NCI-H2196 (cell line): Measurements from ENCODE around the gene GLYATL2.

Experiments used
- DNase-seq: peaks from one replicate; lab custom pipeline; 2025; ENCODE audit not compliant: unreplicated experiment; lab: John Stamatoyannopoulos, UW

The GLYATL2 gene, protein sequence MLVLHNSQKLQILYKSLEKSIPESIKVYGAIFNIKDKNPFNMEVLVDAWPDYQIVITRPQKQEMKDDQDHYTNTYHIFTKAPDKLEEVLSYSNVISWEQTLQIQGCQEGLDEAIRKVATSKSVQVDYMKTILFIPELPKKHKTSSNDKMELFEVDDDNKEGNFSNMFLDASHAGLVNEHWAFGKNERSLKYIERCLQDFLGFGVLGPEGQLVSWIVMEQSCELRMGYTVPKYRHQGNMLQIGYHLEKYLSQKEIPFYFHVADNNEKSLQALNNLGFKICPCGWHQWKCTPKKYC

DNA sequence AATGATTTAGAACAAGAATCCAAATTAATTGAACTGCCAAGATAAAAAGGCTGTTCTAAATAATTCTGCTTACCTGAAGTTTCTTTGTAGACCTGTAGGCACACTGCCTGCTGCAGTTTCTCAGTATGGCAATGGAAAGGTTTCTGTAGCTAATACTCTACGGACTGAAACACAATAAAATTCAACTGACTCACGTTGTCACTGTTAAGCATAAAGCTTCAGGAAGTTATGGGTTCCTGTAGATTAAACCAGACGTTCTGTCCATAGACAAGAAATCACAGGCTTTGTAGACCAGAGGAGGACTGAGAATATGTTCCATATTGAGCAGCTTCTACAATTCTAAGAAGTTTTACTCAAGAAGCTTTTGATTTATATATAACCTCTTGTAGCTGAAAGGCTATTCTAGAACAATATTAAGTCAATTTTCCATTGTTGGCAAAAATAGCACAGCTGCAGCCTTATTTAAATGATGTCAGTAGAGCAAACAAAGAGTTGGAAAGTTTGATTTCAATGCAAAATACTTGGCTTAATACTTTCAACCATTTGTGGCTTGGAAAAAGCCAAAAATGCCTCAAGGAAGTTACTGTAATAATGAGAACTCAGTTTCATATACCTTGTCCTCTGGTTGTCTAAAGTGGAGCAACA lies at the start of gene GLYATL2:
TSS of gene GLYATL2 (minus strand) at position 344 of the 645 bp plus-strand sequence. CDS start 5,092 bp downstream, outside the sequence.
- DNase-seq, result no peak

DNA sequence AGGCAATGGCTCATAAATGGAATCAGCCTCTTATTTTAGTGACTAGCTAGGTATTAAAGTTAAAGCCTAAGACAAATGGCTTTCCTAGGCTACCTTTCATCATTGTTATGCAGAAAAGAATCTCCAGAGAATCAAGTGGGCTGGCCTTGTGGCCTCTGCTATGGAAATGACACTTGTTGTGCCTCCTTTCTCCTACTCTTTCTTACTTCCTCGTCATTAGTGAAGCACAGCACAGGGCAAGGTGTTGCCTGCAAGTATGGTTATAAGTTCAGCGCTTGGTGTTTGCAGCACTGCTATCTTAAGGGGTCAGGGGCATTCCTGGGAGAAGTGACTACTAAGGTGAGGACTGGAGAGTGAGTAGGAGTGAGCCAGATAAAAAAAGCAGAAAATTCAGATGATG lies 49.4 kb upstream of the GLYATL2 start:
- DNase-seq, result no peak

DNA sequence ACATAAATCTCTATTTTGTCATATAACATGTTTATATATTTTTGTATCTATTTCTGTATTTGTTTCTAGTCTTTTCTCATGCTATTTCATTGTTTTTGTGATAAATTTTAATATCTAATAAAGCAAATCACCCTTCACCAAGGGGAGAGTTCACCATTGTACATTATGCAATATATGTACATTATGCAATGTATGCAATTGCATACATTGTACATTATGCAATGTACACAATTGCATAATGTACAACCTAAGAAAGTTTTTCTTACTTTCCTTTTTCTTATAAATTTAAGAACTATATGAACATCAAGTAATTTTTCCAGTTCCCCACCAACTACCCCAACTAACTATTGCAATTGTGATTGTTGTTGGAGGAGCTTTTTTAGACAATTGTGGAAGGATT lies 44.1 kb upstream of the GLYATL2 start:
- no peak for DNase-seq

DNA sequence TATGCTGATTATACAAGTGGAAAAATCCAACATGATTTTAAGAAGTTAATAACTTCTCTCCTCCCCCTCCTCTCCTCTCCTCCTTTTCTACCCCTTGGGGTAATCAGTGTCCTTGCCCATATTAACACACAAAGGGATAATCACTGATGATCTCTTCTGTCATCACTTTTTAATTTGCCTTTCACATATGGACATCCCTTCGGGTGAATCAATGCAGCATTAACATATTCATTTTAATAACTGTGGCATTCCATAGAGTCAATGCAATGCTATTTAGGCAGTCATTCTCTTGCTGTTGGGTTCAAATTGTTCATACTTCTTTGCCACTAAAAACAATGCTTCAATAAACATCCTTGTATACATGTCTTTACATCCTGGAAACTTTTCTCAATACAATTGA lies 42.9 kb upstream of the GLYATL2 start:
- no peak for DNase-seq

DNA sequence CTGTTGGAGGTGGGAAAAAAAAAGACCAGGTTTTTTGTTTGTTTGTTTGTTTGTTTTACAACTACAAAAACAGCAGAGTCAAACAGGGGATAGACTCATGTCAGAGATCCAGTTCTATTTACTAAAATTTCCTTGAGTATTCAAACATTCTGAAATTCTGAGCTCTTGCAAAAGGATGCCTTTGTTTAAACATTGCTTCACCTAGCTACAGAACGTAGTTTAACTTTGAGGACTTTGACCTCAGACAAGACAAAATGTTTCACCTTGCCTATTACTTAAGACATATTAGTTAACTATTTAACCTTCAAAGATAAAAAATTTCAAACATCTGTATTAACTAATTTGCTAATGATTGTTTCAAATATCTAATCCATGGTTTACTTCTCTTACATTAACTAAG lies 36.1 kb upstream of the GLYATL2 start:
- no peak for DNase-seq

DNA sequence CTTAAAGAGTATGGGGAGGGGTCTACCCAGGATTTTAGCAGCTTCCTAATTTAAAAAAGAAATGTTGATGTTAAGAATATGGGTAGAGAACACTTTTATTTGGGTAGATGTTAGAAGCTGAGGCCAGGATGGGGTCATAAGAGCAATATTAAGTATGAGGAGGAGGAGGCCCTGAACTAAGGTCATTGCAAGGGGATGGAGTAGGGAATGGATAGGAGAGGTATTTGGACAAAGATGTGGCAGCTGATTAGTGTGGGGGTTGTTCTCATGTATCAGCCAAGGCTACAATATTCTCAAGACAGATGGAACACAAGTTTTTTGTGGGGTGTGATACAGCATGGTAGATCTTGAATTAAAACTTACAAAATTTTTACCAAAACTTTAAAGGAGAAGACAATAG lies 35.7 kb upstream of the GLYATL2 start:
- no peak for DNase-seq

DNA sequence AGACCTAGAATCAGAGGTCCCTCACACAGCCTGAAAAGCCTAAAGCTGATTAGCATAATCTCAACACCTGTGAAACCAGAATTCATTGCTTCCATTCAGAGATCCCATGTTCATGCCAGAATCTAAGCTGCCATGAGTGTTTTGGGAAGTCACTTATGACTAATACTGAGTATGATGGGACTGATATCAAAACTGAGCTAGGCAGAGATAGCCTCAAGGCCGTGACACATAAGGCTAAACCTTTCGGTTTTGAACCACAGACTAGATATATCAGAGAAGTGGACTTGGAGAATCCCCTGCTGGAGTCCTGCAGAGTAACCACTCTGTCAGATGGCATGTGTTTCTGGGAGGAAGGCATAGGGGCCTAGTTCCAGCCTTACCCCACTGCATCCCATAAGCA lies 23.1 kb upstream of the GLYATL2 start:
- no peak for DNase-seq

DNA sequence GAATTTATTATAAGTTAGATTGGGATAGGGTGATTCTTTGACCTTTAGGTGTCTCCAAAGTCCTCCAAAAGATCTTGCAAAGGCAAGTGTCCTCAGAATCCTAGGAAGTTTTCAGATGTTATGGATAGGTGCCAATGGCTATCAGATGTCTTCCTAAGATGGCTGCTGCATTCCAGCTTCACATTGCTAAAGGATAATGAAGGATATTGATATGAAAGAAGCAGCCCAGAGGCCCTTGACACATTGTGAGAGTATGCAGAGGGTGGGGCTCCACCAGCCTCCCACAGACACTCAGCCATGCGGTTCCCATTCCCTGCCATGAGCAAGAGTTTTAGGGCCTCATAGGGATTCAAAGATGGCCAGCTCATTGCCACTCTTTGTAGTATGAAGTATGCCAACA lies 22.3 kb upstream of the GLYATL2 start:
- DNase-seq, result no peak

DNA sequence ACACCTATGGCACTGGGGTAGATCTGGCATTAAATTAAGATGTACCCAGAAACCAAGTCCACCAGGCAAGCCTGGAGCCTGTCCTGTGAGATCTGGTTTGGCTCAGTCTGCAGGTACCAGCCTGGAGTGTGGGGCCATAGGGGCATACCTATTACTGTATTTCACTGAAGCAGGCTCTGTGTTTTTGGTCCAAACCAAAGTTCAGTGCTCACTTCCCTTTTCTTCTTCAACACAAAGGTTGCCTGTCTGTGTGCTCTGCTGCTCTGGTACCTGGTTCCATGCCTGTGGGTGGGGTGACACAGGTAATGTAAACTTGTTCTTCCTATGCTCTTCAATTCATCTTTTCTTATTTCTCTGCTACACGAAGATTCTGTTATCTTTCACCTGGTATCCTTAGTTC lies 19.8 kb upstream of the GLYATL2 start:
- DNase-seq, result no peak

DNA sequence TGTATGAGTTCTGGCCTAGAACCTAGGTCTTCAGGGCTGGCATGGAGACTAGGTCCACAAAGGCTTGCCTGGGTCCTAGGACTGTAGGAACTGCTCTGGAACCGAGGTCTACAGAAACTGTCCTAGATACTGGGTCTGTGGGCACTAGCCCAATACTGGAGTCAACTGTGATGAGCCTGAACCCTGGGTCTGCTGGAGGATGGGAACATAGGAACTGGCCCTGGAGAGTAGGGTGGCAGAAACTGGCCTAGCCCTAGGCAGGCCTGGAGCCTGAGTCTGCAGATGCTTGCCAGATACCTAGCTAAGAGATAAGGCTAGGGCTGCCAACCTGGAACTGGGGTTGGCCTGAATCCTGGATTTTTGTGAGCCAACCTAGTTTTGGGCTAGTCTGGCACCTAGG lies 19.2 kb upstream of the GLYATL2 start:
- DNase-seq, result no peak

DNA sequence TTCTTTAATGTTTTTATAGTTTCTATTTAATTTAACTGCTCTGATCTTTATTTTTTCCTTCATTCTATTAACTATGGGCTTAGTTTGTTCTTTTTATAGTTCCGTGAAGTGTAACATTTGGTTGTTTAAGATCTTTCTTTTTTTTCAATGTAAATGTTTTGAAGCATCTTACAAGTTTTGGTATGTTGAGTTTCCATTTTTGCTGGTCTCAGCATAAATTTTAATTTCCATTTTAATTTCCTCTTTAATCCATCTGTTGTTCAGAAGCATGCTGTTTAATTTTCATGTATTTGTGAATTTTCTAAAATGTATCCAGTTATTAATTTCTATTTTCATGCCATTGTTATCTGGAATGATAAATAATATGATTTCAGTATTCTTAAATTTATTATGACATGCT lies 17.0 kb upstream of the GLYATL2 start:
- DNase-seq, result no peak

DNA sequence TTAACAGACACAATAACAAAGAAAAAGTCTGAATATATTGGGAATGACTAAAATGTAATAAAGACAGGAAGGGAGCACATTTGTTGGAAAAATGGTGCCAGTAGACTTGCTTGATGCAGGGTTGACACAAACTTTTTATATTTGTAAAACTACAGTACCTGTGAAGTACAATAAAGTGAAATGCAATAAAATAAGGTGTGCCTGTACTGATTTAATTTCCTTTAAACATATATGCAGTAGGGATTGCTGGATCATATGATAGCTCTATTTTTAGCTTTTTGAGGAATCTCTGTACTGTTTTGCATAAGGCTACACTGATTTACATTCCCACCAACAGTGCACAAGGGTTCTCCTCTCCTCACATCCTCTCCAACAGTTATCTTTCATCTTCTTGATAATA lies 12.3 kb upstream of the GLYATL2 start:
- DNase-seq, result no peak

DNA sequence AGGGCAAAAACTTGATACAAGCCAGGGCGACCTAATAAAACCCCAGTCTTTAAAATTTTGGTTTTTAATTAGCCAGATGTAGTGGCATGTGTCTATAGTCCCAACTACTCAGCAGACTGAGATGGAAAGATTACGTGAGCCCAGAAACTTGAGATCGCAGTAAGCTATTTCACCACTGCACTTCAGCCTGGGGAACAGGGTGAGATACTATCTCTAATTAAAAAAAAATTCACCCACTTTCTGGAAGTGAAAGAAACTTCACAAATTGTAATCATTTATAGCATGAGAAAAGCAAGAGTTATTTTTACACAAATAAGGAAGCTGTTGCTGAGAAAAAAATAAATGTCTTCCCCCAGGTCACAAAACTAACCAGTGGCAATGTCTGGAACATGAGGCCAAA lies 882 bp upstream of the GLYATL2 start:
- no peak for DNase-seq

DNA sequence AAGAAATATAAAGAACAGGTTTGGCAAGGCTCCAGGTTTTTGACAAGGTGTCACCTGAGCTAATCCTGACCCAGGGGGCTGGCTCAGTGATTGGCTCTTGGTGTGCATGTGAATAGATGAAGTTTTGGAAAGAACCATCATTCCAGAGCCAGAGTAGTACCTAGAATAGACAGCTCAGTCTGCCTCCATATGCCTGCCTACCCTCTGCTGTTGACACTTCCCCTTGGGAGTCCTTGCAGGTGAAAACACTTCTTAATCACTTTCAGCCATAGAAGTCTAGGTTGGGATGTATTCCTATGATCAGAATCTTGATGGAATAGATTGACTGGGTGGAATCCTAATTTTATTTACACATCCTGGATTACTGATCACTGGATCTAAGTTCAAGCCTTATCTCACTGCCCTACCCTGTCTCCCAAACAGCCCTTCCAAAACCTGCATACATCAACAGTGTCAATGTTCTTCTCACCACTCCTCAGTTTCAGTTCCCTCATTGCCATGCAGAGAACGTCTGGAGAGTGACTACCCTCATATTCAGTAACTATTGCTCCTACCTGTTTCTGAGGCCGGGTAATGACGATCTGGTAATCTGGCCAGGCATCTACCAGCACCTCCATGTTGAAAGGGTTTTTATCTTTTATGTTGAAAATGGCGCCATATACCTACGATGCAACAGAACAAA lies 6.7 kb downstream of the GLYATL2 start:
- no peak for DNase-seq

DNA sequence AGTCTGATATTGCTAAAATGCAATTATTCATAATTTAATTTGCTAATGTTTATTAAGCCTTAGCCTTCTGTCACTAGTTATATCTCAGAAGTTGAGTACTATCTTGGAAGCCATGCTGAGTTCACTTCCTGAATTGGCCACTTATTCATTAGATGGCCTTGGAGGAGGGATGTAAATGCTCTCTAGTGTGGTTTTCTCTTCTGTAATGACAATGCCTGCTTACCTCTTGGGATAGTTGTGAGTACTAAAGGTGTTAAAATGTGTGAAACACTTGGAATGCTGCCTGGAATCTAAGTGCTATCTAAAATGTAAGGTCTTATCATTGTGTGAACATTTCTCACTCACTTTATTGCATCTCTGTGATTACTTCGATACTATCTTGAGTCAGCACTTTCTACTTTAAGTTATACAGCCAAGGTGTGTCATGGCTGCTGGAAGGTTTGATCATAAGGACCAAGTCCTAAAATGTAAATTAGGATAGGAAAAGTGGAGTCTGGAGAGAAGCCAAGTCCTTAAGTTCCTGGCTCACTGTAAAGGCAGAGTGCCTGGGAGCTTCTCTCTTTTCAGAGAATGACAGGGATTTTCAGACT lies 12.4 kb downstream of the GLYATL2 start:
- DNase-seq, result no peak

DNA sequence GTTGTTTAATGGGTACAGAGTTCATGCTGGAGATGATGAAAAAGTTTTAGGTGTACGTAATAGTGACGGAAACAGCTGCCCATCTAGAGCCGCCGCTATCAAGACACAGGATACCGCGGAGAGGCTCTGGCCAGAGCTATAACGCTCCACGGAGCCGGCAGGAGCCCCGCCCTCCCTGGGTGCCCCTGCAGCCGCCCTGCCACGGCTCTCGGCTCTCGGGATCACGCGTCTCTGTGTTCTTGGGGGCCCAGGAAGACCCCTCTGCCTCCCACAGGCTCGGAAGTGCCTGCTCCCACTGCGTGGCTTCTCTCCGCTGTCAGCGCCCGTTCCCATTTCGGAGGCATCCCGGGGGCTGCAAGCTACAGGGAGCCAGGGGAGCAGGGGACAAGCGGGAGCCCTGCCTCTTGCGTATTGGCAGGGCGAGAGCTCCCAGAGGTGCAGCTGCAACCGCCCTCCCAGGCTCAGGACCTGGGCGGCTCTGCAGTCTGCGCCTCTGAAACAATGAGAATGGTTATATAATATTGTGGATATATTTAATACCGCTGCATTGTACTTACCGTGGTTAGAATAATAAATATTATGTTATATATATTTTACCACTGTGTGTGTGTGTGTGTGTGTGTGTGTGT lies 13.7 kb downstream of the GLYATL2 start:
- no peak for DNase-seq

DNA sequence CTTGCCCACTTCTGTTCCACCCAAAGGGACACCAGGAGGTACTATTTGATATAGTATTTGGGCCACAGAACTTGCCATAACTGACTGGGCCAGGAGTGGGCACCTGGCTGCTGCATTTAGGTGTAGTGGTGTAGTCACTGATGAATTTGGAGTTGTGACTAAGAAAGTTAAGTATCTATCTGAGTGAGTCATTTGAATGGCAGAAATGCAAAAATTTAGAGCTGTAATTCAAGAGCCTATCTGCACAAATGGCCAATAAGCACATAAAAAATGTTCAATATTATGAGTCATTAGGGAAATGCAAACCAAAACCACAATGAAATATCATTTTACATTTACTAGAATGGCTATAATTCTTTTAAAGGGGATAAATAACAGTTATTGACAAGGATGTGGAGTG lies 14.7 kb downstream of the GLYATL2 start:
- DNase-seq, result no peak

DNA sequence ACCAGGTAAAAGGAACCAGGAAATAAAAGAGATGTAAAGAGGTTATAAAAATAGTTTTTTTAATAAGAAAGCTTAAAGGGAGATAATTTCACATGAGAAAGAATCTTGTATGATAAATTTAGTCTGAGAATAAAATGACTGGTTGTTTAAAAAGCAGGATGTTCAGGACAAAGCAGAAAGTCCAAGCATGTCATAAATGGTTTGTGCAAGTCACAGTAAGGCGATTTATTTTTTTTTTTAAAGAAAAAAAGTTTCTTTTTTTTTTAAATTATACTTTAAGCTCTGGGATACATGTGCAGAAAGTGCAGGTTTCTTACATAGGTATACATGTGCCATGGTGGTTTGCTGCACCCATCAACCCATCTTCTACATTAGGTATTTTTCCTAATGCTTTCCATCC lies 30.8 kb downstream of the GLYATL2 start:
- DNase-seq, result no peak

DNA sequence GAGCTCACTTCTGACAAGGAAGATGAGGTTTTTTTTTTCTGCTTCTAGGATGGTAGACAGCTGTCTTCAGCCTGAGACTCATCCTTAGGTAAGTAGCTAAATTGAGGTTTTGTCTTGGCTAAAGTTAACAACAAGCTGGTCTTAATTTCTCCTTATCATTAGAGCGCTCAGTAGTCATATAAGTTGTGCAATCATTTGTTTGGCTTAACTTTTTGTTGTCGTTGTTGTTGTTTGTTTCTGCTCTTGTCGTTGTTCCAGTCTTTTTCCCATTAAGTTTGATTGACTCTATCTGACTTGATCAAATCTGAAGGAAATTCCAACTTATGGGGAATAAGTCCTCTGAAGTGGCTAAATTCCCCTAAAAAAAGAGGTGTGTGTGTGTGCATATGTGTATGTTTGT lies 33.0 kb downstream of the GLYATL2 start:
- DNase-seq, result no peak

DNA sequence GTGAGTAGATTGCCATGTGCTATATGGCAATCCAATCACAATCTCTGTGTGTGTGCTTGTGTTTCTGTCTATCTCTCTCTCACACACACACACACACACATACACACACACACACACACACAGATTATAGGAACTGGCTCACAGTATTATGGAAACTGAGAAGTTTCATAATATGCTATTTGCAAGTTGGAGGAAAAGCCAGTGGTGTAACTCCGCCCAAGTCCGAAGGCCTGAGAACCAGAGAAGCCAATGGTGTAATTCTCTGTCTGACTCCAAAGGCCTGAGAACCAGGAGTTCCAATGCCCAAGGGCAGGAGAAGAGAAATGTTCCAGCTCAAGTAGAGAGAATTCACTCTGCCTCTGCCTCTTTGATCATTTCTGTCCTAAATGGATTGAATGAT lies 37.2 kb downstream of the GLYATL2 start:
- DNase-seq, result no peak

DNA sequence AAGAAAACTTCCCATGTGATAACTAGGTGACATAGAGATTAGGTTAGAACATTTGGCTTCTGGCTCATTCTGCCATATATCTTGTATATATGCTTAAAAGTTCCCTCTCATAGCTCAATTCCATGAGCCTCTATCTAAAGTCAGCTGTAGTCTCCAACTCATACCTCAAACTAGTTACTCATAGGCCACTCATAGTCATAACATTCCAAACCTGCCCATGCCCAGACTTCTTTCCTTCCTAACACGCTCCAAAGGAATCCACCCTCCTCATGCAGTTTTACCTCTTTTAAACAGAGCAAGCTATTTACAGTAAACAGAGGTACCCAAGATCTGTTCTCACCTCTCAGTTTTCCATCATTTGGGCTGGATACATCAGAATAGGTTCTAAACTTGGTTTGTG lies 39.4 kb downstream of the GLYATL2 start:
- DNase-seq, result no peak
